H1 (cell line): ENCODE measurements around the gene RBM26. TPM values are rescaled to one million over a fixed set of nuclear protein-coding genes. Genes with fewer than 3 reads are reported as not detected.
A peak's percentile ranks its signal among the peaks of the same experiment; 100 is the strongest.

Source experiments
- BACH1 ChIP-seq: IDR thresholded peaks from 2 replicates; pipeline ENCODE4 v1.6.1; 2012; ENCODE audit warnings: low read length, improper control_type of control experiment
- EP300 ChIP-seq, 2 experiments: IDR thresholded peaks; 1 replicate in 1 of 2; 2 replicates in 1 of 2; pipeline ENCODE4 v1.6.1; 2011 to 2012; ENCODE audit warnings: low read depth in 2 of 2, low read length in 2 of 2, mild to moderate bottlenecking in 2 of 2, borderline replicate concordance in 1 of 2, inconsistent platforms in 1 of 2, moderate library complexity in 1 of 2
- EZH2 ChIP-seq: fragments of 200-600 bp; sonication (generic); IDR thresholded peaks from 2 replicates; pipeline ENCODE4 v1.7.1; 2012; ENCODE audit warnings: low read depth, mild to moderate bottlenecking, moderate library complexity, low read length, inconsistent platforms; ENCODE audit not compliant: severe bottlenecking
- FOSL1 ChIP-seq: IDR thresholded peaks from 2 replicates; pipeline ENCODE4 v1.6.1; 2011; ENCODE audit warnings: mild to moderate bottlenecking, low read depth, low read length, moderate library complexity; ENCODE audit not compliant: insufficient read depth
- GABPA ChIP-seq: IDR thresholded peaks from 2 replicates; pipeline ENCODE4 v1.6.1; 2011; ENCODE audit warnings: mild to moderate bottlenecking, low read length, moderate library complexity, borderline replicate concordance; ENCODE audit not compliant: insufficient read depth
- JUN ChIP-seq: IDR thresholded peaks from 2 replicates; pipeline ENCODE4 v1.6.1; 2011; ENCODE audit warnings: low read depth, mild to moderate bottlenecking, improper control_type of control experiment, low read length
- MAFK ChIP-seq: IDR thresholded peaks from 2 replicates; pipeline ENCODE4 v1.6.1; 2012; ENCODE audit warnings: low read depth, mild to moderate bottlenecking, improper control_type of control experiment, low read length
- NANOG ChIP-seq: IDR thresholded peaks from 2 replicates; pipeline ENCODE4 v1.6.1; 2011; ENCODE audit warnings: low read length, low read depth, mild to moderate bottlenecking, inconsistent platforms; ENCODE audit not compliant: insufficient read depth, poor library complexity, severe bottlenecking
- PHF8 ChIP-seq: fragments of 200-600 bp; sonication (generic); conservative IDR thresholded peaks from 2 replicates; pipeline ENCODE4 v1.7.1; 2012; ENCODE audit warnings: low read depth, mild to moderate bottlenecking, inconsistent platforms, low read length, moderate library complexity
- POLR2AphosphoS5 ChIP-seq: IDR thresholded peaks from 2 replicates; pipeline ENCODE4 v1.6.1; 2011; ENCODE audit warnings: low read depth, low read length
- POU5F1 ChIP-seq: IDR thresholded peaks from 2 replicates; pipeline ENCODE4 v1.6.1; 2011; ENCODE audit warnings: low read depth, mild to moderate bottlenecking, low read length, moderate library complexity
- SP1 ChIP-seq: IDR thresholded peaks from 2 replicates; pipeline ENCODE4 v1.6.1; 2011; ENCODE audit warnings: low read depth, low read length
- SP4 ChIP-seq: IDR thresholded peaks from 2 replicates; pipeline ENCODE4 v1.6.1; 2012; ENCODE audit warnings: low read length, inconsistent platforms
- TAF7 ChIP-seq: optimal IDR thresholded peaks from 2 replicates; pipeline ENCODE3; 2011; ENCODE audit warnings: low read depth, mild to moderate bottlenecking, inconsistent platforms, low read length, moderate library complexity, borderline replicate concordance
- polyA plus RNA-seq, 7 experiments: library from polyadenylated mRNA; depleted of rRNA in 3 of 7; stranded (reverse) in 5 of 7; unstranded in 2 of 7; fragments of >200 nt in 5 of 7; fragments of 200-250 nt in 2 of 7; gene quantifications; 1 replicate in 5 of 7; 2 replicates in 1 of 7; 4 replicates in 1 of 7; pipeline versions ENCODE4 v1.2.1 to v1.2.3, GENCODE V29; 2011 to 2013; ENCODE audit warnings: missing spikeins in 2 of 7, mixed read lengths in 2 of 7
- total RNA-seq: library from RNA; stranded (reverse); fragmentation: NEBNext Ultra II Directional; extraction: Animal tissue kit (Norgen Biotek cat#: 25700); gene quantifications from 2 replicates; pipeline ENCODE4 v1.2.1, GENCODE V29; 2021
- TF ChIP-seq, protein P1 (sequence below): IDR thresholded peaks from 2 replicates; pipeline ENCODE4 v1.6.1; 2012; ENCODE audit warnings: inconsistent platforms
- TF ChIP-seq, protein P2 (sequence below): IDR thresholded peaks from 2 replicates; pipeline ENCODE4 v1.6.1; 2012; ENCODE audit warnings: inconsistent platforms

The RBM26 gene
- total and polyA plus RNA-seq, 2 of the 8 experiments (the other 6 are each of a cell fraction or from before 2014, with no cell fraction given), result 20.3 to 65.5 TPM

DNA sequence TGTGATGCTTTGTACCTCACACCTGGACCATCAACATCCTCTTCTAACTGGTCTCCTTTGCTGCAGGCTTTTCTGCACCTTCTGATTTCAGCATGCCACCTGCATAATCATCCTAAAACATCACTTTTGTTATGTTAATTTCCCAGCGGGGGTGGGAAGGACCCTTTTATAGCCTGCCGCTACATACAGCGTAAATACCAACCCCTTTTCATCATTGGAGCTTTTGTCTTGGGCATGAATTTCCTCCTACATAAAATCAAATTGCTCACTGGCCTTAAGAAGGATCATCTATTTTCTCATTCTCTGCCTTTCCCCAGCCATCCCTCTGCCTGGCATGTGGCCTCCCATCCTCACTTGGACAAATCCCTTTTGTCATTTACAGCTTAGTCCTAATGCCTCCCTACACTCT is 124.7 kb downstream of the RBM26 start (continued):
- TF ChIP-seq EP300 (IDR thresholded peaks at IDR 0.05; ENCODE audit: borderline replicate concordance in 1 of 2, low read depth in 2 of 2, low read length in 2 of 2), result peak in 1 of 2 experiments; percentile 89; a peak in 1 of 3 replicates
- no peak for TF ChIP-seq JUN
- TF ChIP-seq, protein P1, sequence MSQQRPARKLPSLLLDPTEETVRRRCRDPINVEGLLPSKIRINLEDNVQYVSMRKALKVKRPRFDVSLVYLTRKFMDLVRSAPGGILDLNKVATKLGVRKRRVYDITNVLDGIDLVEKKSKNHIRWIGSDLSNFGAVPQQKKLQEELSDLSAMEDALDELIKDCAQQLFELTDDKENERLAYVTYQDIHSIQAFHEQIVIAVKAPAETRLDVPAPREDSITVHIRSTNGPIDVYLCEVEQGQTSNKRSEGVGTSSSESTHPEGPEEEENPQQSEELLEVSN, result no peak; the same call in 1 of the 2 replicates
- TF ChIP-seq PHF8, result no peak
- 0 out of 2 replicates have a peak, but pooled peaks have one; percentile 21 for TF ChIP-seq POLR2AphosphoS5
- TF ChIP-seq GABPA, result no peak
- TF ChIP-seq SP4, result no peak
- 0 out of 2 replicates have a peak, but pooled peaks have one; percentile 52 for TF ChIP-seq SP1
- TF ChIP-seq, protein P2, sequence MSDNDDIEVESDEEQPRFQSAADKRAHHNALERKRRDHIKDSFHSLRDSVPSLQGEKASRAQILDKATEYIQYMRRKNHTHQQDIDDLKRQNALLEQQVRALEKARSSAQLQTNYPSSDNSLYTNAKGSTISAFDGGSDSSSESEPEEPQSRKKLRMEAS, result peak; percentile 38; the same call in 1 of the 2 replicates
- no peak for TF ChIP-seq FOSL1
- no peak for TF ChIP-seq EZH2
- no peak for TF ChIP-seq MAFK
- no peak for TF ChIP-seq BACH1
- peak; percentile 95 for TF ChIP-seq POU5F1
- no peak for TF ChIP-seq NANOG
- no peak for TF ChIP-seq TAF7
